Caco-2 (cell line): Measurements from ENCODE around the gene CHID1. TPM values are rescaled to one million over a fixed set of nuclear protein-coding genes. Genes with fewer than 3 reads are reported as not detected.

Experiments used
- BruUV-seq: library from RNA; stranded (reverse); fragments of 400-500 nt; replicated peaks from 2 replicates; lab custom pipeline; 2021; lab: Mats Ljungman, UMichigan
- CTCF ChIA-PET: fragments of 300-600 bp; sonication (Branson Sonifier 250); formaldehyde crosslinking; loops from one replicate; lab custom pipeline; 2022; ENCODE audit warnings: antibody characterized with exemption; lab: Charles Lee
- POLR2A ChIA-PET: fragments of 300-600 bp; sonication (Branson Sonifier 250); formaldehyde crosslinking; loops from one replicate; lab custom pipeline; 2022; ENCODE audit warnings: antibody characterized with exemption; lab: Charles Lee
- DNase-seq, 2 experiments: peaks; one replicate each; pipeline versions ENCODE4 v3.0.0 to v3.0.0-alpha.2; 2020 to 2022
- H3K27me3 ChIP-seq: replicated peaks from 2 replicates; pipeline ENCODE4 v1.6.0; 2011; ENCODE audit warnings: low read length; ENCODE audit not compliant: control insufficient read depth, insufficient read depth
- H3K36me3 ChIP-seq: 2 replicates; pipeline ENCODE4 v1.5.1; 2011; ENCODE audit warnings: low read length; ENCODE audit not compliant: control insufficient read depth, insufficient read depth
- H3K4me1 ChIP-seq: fragments of 250-450 bp; sonication (Bioruptor Pico); 2 replicates; pipeline ENCODE4 v1.5.1; 2020; ENCODE audit warnings: mild to moderate bottlenecking
- H3K4me3 ChIP-seq: 2 replicates; pipeline ENCODE4 v1.5.1; 2011; ENCODE audit warnings: low read depth, mild to moderate bottlenecking, control low read depth, low read length
- H3K9me3 ChIP-seq: fragments of 250-450 bp; sonication (Bioruptor Pico); 2 replicates; pipeline ENCODE4 v1.5.1; 2020; ENCODE audit warnings: mild to moderate bottlenecking, moderate library complexity
- H3K27ac Mint-ChIP-seq: one replicate; pipeline ENCODE4 v1.8.0; 2022; ENCODE audit warnings: mixed read lengths; ENCODE audit not compliant: unreplicated experiment
- H3K27me3 Mint-ChIP-seq: one replicate; pipeline ENCODE4 v1.8.0; 2022; ENCODE audit warnings: mixed read lengths; ENCODE audit not compliant: insufficient read depth, unreplicated experiment
- H3K36me3 Mint-ChIP-seq: one replicate; pipeline ENCODE4 v1.8.0; 2022; ENCODE audit warnings: mild to moderate bottlenecking, mixed read lengths; ENCODE audit not compliant: insufficient read depth, unreplicated experiment
- H3K4me1 Mint-ChIP-seq: one replicate; pipeline ENCODE4 v1.8.0; 2022; ENCODE audit warnings: low read depth, mixed read lengths; ENCODE audit not compliant: unreplicated experiment
- H3K4me3 Mint-ChIP-seq: one replicate; pipeline ENCODE4 v1.8.0; 2022; ENCODE audit warnings: mild to moderate bottlenecking, moderate library complexity, mixed read lengths; ENCODE audit not compliant: unreplicated experiment
- H3K9me3 Mint-ChIP-seq: one replicate; pipeline ENCODE4 v1.8.0; 2022; ENCODE audit warnings: mixed read lengths; ENCODE audit not compliant: unreplicated experiment
- intact Hi-C: fragments of 100-400 bp; cut with micrococcal nuclease; formaldehyde crosslinking; loops from one replicate; pipeline ENCODE4 v1.10.0; 2022; ENCODE audit not compliant: unreplicated experiment
- total RNA-seq: library from RNA; stranded (reverse); gene quantifications from 2 replicates; pipeline ENCODE4 v1.2.3, GENCODE V29; 2022
- TF ChIP-seq, protein P1 (sequence below), 2 experiments: fragments of 200-600 bp in 1 of 2; IDR thresholded peaks; 1 replicate in 1 of 2; 2 replicates in 1 of 2; pipeline versions ENCODE4 v1.5.1 to v1.8.0; 2011 to 2022; ENCODE audit warnings: antibody characterized with exemption in 1 of 2, control low read depth in 1 of 2, inconsistent platforms in 1 of 2, low read depth in 1 of 2, low read length in 1 of 2, mild to moderate bottlenecking in 1 of 2, moderate library complexity in 1 of 2; ENCODE audit not compliant: insufficient read depth in 1 of 2, severe bottlenecking in 1 of 2, unreplicated experiment in 1 of 2

CHID1 gene
- total RNA-seq, 1 experiment from 2014 or later = 180 TPM

DNA sequence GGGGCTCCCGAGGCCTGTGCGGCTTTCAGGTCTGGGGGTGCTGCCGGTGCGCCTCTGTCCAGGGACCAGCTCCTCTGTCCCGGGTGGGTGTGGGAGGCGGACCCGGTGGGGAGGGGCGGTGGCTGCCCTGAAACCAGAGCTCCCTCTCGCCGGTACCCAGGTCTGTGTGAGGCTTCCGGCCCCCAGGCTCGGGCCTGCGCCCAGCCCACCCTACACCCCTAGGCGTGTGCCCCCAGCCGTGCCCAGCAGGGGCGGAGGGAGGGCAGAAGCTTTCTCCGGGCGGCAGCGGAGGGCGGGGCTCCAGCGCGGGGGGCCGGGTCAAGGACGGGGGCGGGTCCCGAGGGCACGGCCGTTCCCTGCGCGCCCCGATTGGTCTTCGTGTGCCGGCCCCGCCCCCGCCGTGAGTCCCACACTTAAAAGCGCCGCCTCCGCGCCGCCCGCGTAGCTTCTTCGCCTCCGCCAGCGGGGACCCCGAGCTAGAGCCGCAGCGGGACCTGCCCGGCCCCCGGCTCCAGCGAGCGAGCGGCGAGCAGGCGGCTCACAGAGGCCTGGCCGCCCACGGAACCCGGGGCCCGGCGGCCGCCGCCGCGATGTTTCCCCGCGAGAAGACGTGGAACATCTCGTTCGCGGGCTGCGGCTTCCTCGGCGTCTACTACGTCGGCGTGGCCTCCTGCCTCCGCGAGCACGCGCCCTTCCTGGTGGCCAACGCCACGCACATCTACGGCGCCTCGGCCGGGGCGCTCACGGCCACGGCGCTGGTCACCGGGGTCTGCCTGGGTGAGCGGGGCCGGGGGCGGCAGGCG lies 91.3 kb downstream of the CHID1 start:
- Mint-ChIP-seq H3K27me3 (no peaks in the 10 kb centered on the region), H3K36me3 (peaks cover 61% of the 10 kb centered on the region), H3K9me3 (no peaks in the 10 kb centered on the region), H3K4me1 (no peaks in the 10 kb centered on the region), H3K4me3 (peak overlapping the region; percentile 76), H3K27ac (peak overlapping the region; percentile 66)
- Histone ChIP-seq H3K4me1 (peaks cover 21% of the 10 kb centered on the region), H3K4me3 (peak overlapping the region; percentile 86), H3K27me3 (no peaks in the 10 kb centered on the region), H3K9me3 (no peaks in the 10 kb centered on the region), H3K36me3 (peaks cover 2% of the 10 kb centered on the region; the same call in 1 of the 2 replicates)
- TF ChIP-seq, protein P1, sequence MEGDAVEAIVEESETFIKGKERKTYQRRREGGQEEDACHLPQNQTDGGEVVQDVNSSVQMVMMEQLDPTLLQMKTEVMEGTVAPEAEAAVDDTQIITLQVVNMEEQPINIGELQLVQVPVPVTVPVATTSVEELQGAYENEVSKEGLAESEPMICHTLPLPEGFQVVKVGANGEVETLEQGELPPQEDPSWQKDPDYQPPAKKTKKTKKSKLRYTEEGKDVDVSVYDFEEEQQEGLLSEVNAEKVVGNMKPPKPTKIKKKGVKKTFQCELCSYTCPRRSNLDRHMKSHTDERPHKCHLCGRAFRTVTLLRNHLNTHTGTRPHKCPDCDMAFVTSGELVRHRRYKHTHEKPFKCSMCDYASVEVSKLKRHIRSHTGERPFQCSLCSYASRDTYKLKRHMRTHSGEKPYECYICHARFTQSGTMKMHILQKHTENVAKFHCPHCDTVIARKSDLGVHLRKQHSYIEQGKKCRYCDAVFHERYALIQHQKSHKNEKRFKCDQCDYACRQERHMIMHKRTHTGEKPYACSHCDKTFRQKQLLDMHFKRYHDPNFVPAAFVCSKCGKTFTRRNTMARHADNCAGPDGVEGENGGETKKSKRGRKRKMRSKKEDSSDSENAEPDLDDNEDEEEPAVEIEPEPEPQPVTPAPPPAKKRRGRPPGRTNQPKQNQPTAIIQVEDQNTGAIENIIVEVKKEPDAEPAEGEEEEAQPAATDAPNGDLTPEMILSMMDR (IDR thresholded peaks at IDR 0.05; ENCODE audit: insufficient read depth in 1 of 2, low read depth in 1 of 2, low read length in 1 of 2, severe bottlenecking in 1 of 2, unreplicated experiment in 1 of 2) = peak; percentile 8 to 23
- DNase-seq = peak; percentile 92 to 95
- ChIA-PET CTCF (interaction anchor here (0.6 to 1.8 kb wide), 7 partner anchors 12 to 1319 kb away, joined by 3 to 10 read pairs (median 3); partner anchors contain the start of genes POLR2L and TSPAN4), POLR2A (interaction anchor here (0.6 to 2.5 kb wide), 22 partner anchors 8 to 273 kb away, joined by 3 to 35 read pairs (median 4); partner anchors contain the start of genes CD151, CHID1, CRACR2B and GATD1)
- intact Hi-C loops = loop anchor here (1.0 kb wide), 1 partner anchor 8 kb away; the partner anchor contains the start of gene CRACR2B
- no TSS peak for BruUV-seq

DNA sequence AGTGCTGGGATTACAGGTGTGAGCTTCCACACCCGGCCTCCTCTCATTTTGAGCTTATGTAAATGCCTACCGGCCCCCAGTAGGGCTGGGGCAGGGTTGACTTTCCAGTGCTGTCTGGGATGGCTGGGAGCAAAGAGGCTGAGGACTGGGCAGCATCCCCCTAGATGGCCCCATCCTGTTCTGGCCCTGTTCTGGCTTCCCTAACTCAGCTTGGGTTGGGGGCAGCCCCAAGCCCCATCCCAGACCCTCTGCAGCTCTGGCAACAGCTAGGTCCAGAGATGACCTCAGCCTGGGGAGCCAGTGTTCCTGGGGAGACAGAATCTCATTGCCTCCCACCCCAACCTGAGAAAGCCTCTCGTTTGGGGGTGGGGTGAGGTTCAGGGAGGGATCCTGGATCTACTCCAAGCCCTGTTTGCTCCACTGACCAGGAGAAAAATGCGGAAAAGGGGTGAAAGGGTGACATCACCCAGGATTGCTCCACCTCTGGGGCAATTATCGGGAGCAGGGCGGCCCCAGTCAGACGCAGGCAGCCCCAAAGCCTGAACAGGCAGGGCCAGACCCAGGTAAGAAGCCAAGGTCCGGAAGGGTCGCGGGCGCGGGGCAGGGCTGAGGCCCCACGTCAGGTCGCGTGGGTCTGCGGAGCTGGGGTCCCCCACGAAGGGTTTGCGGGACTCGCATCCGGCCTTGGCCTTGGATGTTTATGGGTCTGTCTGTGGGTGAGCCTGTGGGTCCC lies 92.0 kb downstream of the CHID1 start, which contains the start of gene PNPLA2:
Gene PNPLA2, plus strand, starts transcription at position 519 of the 733 bp plus-strand sequence. CDS start 805 bp downstream, outside the sequence.
- Mint-ChIP-seq H3K4me3 (peak within 1 kb of the TSS; percentile 76), H3K36me3 (peaks cover 68% of the 10 kb centered on the region), H3K9me3 (no peaks in the 10 kb centered on the region), H3K4me1 (no peaks in the 10 kb centered on the region), H3K27me3 (no peaks in the 10 kb centered on the region), H3K27ac (peak within 1 kb of the TSS; percentile 66)
- peaks cover 21% of the 10 kb centered on the region for H3K4me1 ChIP-seq
- TF ChIP-seq, protein P1 (IDR thresholded peaks at IDR 0.05; ENCODE audit: insufficient read depth in 1 of 2, low read depth in 1 of 2, low read length in 1 of 2, severe bottlenecking in 1 of 2, unreplicated experiment in 1 of 2) = peak in 1 of 2 experiments; percentile 17
- DNase-seq = peak; percentile 72 to 77
- ChIA-PET CTCF (interaction anchor here (0.6 to 1.8 kb wide), 6 partner anchors 9 to 96 kb away, joined by 3 to 10 read pairs (median 3); partner anchors contain the start of genes CRACR2B, POLR2L and TSPAN4), POLR2A (interaction anchor here (0.6 to 2.5 kb wide), 20 partner anchors 9 to 273 kb away, joined by 3 to 35 read pairs (median 5); partner anchors contain the start of genes CD151, CHID1, CRACR2B and GATD1)
- H3K4me3 ChIP-seq = peak within 1 kb of the TSS; percentile 86
- intact Hi-C loops = loop anchor here (1.0 kb wide), 1 partner anchor 9 kb away; the partner anchor contains the start of gene CRACR2B
- H3K9me3 ChIP-seq = no peaks in the 10 kb centered on the region
- BruUV-seq = TSS peak; percentile 35
- H3K27me3 ChIP-seq = no peaks in the 10 kb centered on the region
- H3K36me3 ChIP-seq = peaks cover 2% of the 10 kb centered on the region; the same call in 1 of the 2 replicates

Other genes starting within 250 kb of the CHID1 start
- 50.6 and 56.6 TPM in 2 replicates for gene DEAF1, start 215.6 kb downstream of the CHID1 start, total RNA-seq
- 70.3 and 74.7 TPM in 2 replicates for gene TMEM80, start 215.0 kb downstream of the CHID1 start, total RNA-seq
- 203 and 224 TPM in 2 replicates for gene EPS8L2, start 204.6 kb downstream of the CHID1 start, total RNA-seq
- gene TALDO1, start 163.3 kb downstream of the CHID1 start, total RNA-seq = 293 and 300 TPM in 2 replicates
- 85.0 and 91.5 TPM in 2 replicates for gene GATD1, start 133.3 kb downstream of the CHID1 start, total RNA-seq
- gene CEND1, start 120.7 kb downstream of the CHID1 start, total RNA-seq = not detected in 2 replicates
- 31.8 and 37.6 TPM in 2 replicates for gene SLC25A22, start 112.5 kb downstream of the CHID1 start, total RNA-seq
- 21.3 and 25.3 TPM in 2 replicates for gene PIDD1, start 105.6 kb downstream of the CHID1 start, total RNA-seq
- gene RPLP2, start 100.8 kb downstream of the CHID1 start, total RNA-seq = 2,622 and 2,843 TPM in 2 replicates
- 84.7 and 93.6 TPM in 2 replicates for gene PNPLA2, start 91.9 kb downstream of the CHID1 start, total RNA-seq
- gene CRACR2B, start 82.9 kb downstream of the CHID1 start, total RNA-seq = 15.4 and 16.3 TPM in 2 replicates
- gene CD151, start 77.9 kb downstream of the CHID1 start, total RNA-seq = 268 and 302 TPM in 2 replicates
- gene POLR2L, start 68.3 kb downstream of the CHID1 start, total RNA-seq = 139 and 141 TPM in 2 replicates
- gene TSPAN4, start 68.0 kb downstream of the CHID1 start, total RNA-seq = 84.5 and 95.9 TPM in 2 replicates
- gene AP2A2, start 15.1 kb upstream of the CHID1 start, total RNA-seq = 122 and 130 TPM in 2 replicates
- gene MUC6, start 125.9 kb upstream of the CHID1 start, total RNA-seq = not detected in 2 replicates
- 0.05 and 0.35 TPM in 2 replicates for gene MUC2, start 164.1 kb upstream of the CHID1 start, total RNA-seq
- 0.25 and 0.28 TPM in 2 replicates for gene MUC5AC, start 247.1 kb upstream of the CHID1 start, total RNA-seq